NB4 (cell line): ENCODE measurements around the gene DIP2C.

Experiments used
- CTCF ChIP-seq: IDR thresholded peaks from one replicate; pipeline ENCODE4 v1.5.1; 2012; ENCODE audit warnings: low read depth, low read length
- MYC ChIP-seq: IDR thresholded peaks from 2 replicates; pipeline ENCODE4 v1.6.1; 2011; ENCODE audit warnings: low read depth, low read length

GRCh38 chr10:451856-452255 is 237.6 kb downstream of the DIP2C start:
- TF ChIP-seq CTCF (no peak), MYC (no peak)
